ENCODE measurements around the gene ABCC1. TPM values are rescaled to one million over a fixed set of nuclear protein-coding genes. Genes with fewer than 3 reads are reported as not detected.
"Not testable (repeated sequence)": the region's sequence is repeated elsewhere in the genome, so short reads cannot be mapped to it uniquely, and the experiment has no call there.

ABCC1 gene
- total RNA-seq, 1 experiment from 2014 or later = 61.9 TPM

GRCh38 chr16:16176328-16176727, 226.9 kb downstream of the ABCC1 start:
- H3K9me3 Mint-ChIP-seq = peaks cover 30% of the 10 kb centered on the region
- TF ChIP-seq TEAD4 (CRISPR knock-in tag; IDR thresholded peaks at IDR 0.05) = no peak
- TF ChIP-seq FOXP4 (CRISPR knock-in tag; IDR thresholded peaks at IDR 0.05) = no peak
- TF ChIP-seq TP53 (CRISPR knock-in tag; IDR thresholded peaks at IDR 0.05) = no peak
- TF ChIP-seq KAT7 (CRISPR knock-in tag; IDR thresholded peaks at IDR 0.05; ENCODE audit: borderline replicate concordance) = no peak
- no peak for TF ChIP-seq USF1 (CRISPR knock-in tag; IDR thresholded peaks at IDR 0.05)
- no peak for TF ChIP-seq CREB1 (CRISPR knock-in tag; IDR thresholded peaks at IDR 0.05)
- no peak for TF ChIP-seq ZMAT4 (CRISPR knock-in tag; IDR thresholded peaks at IDR 0.05)
- no peak for TF ChIP-seq NFYB (CRISPR knock-in tag; conservative IDR thresholded peaks at IDR 0.05; ENCODE audit: low read depth)
- TF ChIP-seq JAZF1 (CRISPR knock-in tag; IDR thresholded peaks at IDR 0.05) = no peak
- H3K36me3 Mint-ChIP-seq = peaks cover 2% of the 10 kb centered on the region; the same call in 1 of the 2 replicates
- peaks cover 4% of the 10 kb centered on the region; the same call in 1 of the 2 replicates for H3K27me3 Mint-ChIP-seq (ENCODE audit: low read depth)
- H3K4me3 Mint-ChIP-seq = no peak overlapping the region
- ChIA-PET POLR2A (no interaction called here), CTCF (no interaction called here)
- DNase-seq (ENCODE audit: low spot score) = no peak
- no peaks in the 10 kb centered on the region for H3K4me1 Mint-ChIP-seq
- ATAC-seq = no peak
- no peak overlapping the region for H3K27ac Mint-ChIP-seq

GRCh38 chr16:16178455-16179162, 229.2 kb downstream of the ABCC1 start:
- Mint-ChIP-seq H3K36me3 (peaks cover 2% of the 10 kb centered on the region; the same call in 1 of the 2 replicates), H3K9me3 (peaks cover 30% of the 10 kb centered on the region), H3K4me1 (peaks cover 4% of the 10 kb centered on the region), H3K27ac (no peak overlapping the region), H3K4me3 (no peak overlapping the region), H3K27me3 (ENCODE audit: low read depth) (peaks cover 4% of the 10 kb centered on the region; the same call in 1 of the 2 replicates)
- CTCF ChIA-PET = no interaction called here
- TF ChIP-seq PRRX2 (CRISPR knock-in tag; IDR thresholded peaks at IDR 0.05) (no peak), ZNF396 (CRISPR knock-in tag; IDR thresholded peaks at IDR 0.05; ENCODE audit: borderline replicate concordance) (no peak), CBFB (CRISPR knock-in tag; IDR thresholded peaks at IDR 0.05; ENCODE audit: low read depth) (no peak), ZNF671 (CRISPR knock-in tag; IDR thresholded peaks at IDR 0.05) (no peak), GABPB1 (CRISPR knock-in tag; IDR thresholded peaks at IDR 0.05) (no peak), AFF4 (CRISPR knock-in tag; IDR thresholded peaks at IDR 0.05; ENCODE audit: borderline replicate concordance) (no peak), CDX4 (CRISPR knock-in tag; IDR thresholded peaks at IDR 0.05; ENCODE audit: borderline replicate concordance) (no peak), SMAD3 (CRISPR knock-in tag; IDR thresholded peaks at IDR 0.05; ENCODE audit: borderline replicate concordance) (no peak), SP1 (CRISPR knock-in tag; conservative IDR thresholded peaks at IDR 0.05) (no peak), FOXK1 (CRISPR knock-in tag; IDR thresholded peaks at IDR 0.05) (no peak)
- POLR2A ChIA-PET = no interaction called here
- ATAC-seq (no peak), DNase-seq (ENCODE audit: low spot score) (no peak)

GRCh38 chr16:16181748-16182147, 232.3 kb downstream of the ABCC1 start:
- CTCF ChIA-PET = interaction anchor here (0.5 to 0.7 kb wide), 2 partner anchors 404 to 425 kb away, joined by 3 to 5 read pairs; no protein-coding TSS in a partner anchor
- H3K27me3 Mint-ChIP-seq (ENCODE audit: low read depth); H3K4me3 Mint-ChIP-seq; DNase-seq (ENCODE audit: low spot score); H3K4me1 Mint-ChIP-seq; ATAC-seq; H3K36me3 Mint-ChIP-seq; H3K27ac Mint-ChIP-seq; POLR2A ChIA-PET: not testable (repeated sequence)
- H3K9me3 Mint-ChIP-seq = peaks cover 22% of the 10 kb centered on the region

All from WTC11 (cell line).